22Rv1 (cell line): ENCODE data around the gene ATXN1L.
"Not testable (repeated sequence)": the region's sequence is repeated elsewhere in the genome, so short reads cannot be mapped to it uniquely, and the experiment has no call there.

Experiments
- H3K27ac ChIP-seq: fragments of 450-650 bp; 2 replicates; pipeline ENCODE4 v1.5.1; 2017
- ZFX ChIP-seq: fragments of 450-650 bp; IDR thresholded peaks from 2 replicates; pipeline ENCODE4 v1.6.1; 2017; ENCODE audit warnings: antibody characterized with exemption, borderline replicate concordance
- TF ChIP-seq, protein P1 (sequence below): fragments of 450-650 bp; IDR thresholded peaks from 2 replicates; pipeline ENCODE4 v1.5.1; 2017; ENCODE audit warnings: mild to moderate bottlenecking

ATXN1L gene

DNA sequence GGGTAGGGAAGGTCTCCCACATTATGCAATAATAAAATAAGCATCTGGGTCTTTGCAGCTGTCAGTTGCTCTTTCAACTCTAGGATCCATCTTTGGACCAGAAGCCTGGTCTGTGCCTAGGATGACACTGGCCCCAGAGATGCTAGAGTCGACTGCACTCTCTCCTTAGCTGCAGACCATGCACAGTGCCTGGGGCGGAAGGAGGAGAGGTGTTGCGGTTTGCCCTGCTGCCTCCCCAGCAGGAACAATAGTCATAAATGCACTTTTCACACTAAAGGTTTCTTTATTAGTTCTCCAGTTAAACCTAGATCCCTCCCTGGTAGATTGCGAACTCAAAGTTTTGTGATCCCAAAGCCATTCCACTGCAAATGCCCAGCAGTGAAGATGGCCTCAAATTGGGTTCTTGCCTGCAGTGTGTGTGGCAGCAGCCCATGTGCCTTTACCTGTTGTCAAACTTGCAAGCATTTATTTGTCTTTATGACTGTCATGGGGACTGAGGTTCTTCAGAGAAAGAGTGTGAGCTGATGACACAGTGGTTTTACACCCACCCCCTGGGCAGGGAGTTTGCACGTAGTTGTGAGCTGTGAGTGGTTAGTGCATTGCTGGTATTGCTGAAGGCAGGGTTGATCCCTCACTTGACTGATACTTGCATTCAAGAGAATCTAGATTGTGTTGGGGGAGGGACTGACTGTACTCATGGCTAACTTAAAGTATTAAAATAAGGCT is 10.3 kb downstream of the ATXN1L start:
- no peak for TF ChIP-seq ZFX
- TF ChIP-seq, protein P1, sequence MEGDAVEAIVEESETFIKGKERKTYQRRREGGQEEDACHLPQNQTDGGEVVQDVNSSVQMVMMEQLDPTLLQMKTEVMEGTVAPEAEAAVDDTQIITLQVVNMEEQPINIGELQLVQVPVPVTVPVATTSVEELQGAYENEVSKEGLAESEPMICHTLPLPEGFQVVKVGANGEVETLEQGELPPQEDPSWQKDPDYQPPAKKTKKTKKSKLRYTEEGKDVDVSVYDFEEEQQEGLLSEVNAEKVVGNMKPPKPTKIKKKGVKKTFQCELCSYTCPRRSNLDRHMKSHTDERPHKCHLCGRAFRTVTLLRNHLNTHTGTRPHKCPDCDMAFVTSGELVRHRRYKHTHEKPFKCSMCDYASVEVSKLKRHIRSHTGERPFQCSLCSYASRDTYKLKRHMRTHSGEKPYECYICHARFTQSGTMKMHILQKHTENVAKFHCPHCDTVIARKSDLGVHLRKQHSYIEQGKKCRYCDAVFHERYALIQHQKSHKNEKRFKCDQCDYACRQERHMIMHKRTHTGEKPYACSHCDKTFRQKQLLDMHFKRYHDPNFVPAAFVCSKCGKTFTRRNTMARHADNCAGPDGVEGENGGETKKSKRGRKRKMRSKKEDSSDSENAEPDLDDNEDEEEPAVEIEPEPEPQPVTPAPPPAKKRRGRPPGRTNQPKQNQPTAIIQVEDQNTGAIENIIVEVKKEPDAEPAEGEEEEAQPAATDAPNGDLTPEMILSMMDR, result no peak
- H3K27ac ChIP-seq, result no peak overlapping the region

DNA sequence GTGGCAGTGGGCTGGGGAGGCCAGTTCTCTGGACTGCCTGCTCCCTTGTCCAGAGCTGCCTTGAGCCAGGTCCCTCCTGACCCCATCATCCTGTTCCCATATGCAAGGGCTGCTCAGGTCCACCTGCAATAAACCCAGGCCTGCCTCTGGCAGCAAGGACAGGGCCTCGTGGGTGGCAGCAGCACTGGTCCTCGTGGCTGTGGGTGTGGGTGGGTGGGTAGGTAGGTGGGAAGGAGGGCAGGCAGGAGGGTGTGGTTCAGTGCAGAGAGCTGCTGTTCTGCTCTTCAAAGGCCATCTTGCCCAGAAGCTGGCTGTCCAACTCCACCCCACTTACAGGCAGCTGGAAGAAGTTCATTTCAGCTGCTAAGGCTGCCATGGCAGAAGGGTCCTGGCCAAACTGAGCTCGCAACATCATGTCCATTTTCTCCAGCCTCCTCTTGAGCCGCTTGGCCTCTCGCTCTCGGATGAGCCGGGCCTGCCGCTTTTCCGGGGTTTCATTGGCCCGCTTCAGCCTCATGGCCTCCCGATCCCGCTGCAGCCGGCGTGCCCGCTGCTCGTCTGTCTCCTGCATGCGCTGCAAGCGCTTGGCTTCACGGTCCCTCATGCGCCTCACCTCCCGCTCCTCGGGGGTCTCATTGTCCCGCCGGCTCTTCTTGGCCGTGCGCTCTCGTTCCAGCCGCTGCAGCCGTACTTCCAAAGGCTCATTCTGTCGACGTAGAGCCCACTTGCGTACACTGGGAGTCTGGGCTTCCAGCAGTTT is 14.2 kb downstream of the ATXN1L start:
- TF ChIP-seq ZFX, result no peak
- TF ChIP-seq, protein P1, result no peak
- no peak overlapping the region for H3K27ac ChIP-seq

DNA sequence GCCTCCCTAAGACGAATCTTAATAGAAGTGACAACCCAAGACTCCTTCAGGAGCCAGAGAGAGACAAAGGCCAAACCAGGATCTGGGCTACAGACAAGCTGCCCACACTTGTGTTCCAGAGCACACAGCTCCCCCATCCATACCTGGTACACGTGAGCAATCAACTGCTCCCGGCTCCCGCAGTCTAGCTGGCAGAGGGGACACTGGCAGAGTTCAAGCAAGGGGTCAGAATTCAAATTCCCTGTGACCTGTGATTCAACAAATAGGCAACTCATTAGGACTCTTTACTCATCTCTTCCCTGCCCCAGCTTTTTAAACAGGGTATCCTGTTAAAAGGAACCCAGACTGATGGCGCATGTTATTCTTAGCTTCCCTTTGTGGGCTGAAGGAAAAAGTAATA is 18.2 kb downstream of the ATXN1L start:
- no peak overlapping the region for H3K27ac ChIP-seq
- no peak for TF ChIP-seq ZFX
- TF ChIP-seq, protein P1, result no peak

DNA sequence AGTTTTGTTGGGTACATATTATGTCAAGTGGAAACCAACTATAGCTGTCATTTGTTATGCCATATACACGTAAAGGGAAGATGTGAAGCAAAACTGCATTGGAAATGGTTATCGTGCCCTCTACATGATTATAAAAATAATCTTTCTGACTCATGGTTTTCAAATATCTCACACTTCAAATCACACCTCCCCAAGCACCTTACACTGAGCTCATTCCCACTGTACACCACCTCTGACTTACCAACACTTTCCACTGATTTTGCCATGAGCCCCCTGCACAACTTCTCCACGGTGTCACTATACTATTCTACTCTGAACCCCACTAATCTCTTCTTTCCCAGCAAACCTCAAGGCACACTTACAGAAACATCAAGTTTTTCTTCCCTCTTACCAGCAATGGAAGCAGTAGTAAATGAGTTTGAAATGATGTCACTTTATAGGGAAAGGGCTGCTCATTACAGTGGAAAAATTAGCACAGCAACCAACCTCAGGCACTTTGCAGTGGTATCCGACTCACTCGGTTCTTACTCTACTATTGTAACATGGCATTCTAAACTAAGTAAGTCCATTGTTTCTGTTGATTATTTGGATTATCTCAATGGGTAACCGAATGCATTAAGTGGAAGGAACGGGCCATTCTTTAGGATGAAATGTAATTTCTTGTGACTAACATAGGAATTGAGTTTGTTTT is 19.5 kb downstream of the ATXN1L start:
- TF ChIP-seq, protein P1, result no peak
- no peak for TF ChIP-seq ZFX
- H3K27ac ChIP-seq, result no peak overlapping the region

DNA sequence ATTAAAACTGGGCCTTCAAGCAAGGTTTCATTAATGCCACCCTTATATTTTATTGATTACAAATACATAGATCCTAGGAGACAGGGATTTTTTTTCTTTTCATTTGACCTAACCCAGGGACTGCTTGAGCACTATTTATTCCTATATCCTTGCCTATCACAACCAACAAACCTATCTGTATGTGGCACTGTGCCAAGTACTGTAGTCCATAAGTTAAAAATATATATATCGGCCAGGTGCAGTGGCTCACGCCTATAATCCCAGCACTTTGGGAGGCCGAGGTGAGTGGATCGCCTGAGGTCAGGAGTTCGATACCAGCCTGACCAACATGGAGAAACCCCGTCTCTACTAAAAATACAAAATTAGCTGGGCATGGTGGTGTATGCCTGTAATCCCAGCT is 21.4 kb downstream of the ATXN1L start:
- H3K27ac ChIP-seq, result not testable (repeated sequence)

DNA sequence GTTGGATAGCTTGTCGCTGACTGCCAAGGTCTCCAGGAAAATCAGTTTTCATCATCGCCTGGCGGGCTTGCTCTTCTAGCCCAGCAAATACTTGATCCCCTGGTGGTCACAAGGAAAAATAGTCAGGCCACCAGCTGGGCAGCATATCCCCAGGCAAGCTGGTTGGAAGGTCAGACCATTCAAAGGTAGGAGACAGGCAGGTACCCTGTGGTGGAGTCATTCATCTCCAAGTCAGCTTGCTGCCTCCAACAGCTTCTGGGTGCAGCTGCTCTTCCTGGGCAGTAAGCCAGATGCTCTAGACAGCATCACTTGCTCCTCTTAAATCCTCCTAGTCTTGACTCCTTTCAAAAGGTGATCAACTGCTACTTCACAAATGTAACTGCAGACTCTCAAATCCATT is 22.2 kb downstream of the ATXN1L start:
- H3K27ac ChIP-seq, result no peak overlapping the region
- TF ChIP-seq, protein P1, result no peak
- TF ChIP-seq ZFX, result no peak

DNA sequence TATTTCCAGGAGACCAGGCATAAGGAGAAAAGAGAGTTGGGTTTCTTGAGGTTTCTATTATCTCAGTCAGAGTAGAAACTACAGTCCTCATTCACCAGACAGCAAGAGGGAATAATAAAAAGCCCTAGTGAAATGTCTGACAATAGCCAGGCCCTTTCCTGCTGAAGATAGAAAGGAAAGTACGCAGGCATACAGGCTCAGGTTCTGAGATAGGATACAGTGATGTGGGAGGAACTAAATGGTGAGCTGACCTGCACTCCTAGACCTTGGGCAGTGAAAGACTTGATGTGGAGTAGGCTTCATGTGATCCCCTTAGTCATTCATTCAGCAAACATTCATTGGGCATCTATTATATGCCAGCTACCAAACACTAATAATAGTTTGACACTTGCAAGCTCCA is 23.3 kb downstream of the ATXN1L start:
- no peak overlapping the region for H3K27ac ChIP-seq
- no peak for TF ChIP-seq ZFX
- TF ChIP-seq, protein P1, result no peak
